Measurements from ENCODE around the gene NUP107. TPM values are rescaled to one million over a fixed set of nuclear protein-coding genes. Genes with fewer than 3 reads are reported as not detected.

The NUP107 gene
- total and polyA plus RNA-seq, 12 donors = 13.1 to 51.6 (median 28.8) TPM

- WGBS, 4 donors = 91 to 100% (median 95%) methylated on average over 7 of the region's 7 CpGs
These were observed 88.4 kb downstream of the NUP107 start for GRCh38 chr12:68775121-68775630.

GRCh38 chr12:68776976-68777610 lies 90.3 kb downstream of the NUP107 start:
- TF ChIP-seq, protein P1, sequence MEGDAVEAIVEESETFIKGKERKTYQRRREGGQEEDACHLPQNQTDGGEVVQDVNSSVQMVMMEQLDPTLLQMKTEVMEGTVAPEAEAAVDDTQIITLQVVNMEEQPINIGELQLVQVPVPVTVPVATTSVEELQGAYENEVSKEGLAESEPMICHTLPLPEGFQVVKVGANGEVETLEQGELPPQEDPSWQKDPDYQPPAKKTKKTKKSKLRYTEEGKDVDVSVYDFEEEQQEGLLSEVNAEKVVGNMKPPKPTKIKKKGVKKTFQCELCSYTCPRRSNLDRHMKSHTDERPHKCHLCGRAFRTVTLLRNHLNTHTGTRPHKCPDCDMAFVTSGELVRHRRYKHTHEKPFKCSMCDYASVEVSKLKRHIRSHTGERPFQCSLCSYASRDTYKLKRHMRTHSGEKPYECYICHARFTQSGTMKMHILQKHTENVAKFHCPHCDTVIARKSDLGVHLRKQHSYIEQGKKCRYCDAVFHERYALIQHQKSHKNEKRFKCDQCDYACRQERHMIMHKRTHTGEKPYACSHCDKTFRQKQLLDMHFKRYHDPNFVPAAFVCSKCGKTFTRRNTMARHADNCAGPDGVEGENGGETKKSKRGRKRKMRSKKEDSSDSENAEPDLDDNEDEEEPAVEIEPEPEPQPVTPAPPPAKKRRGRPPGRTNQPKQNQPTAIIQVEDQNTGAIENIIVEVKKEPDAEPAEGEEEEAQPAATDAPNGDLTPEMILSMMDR (IDR thresholded peaks at IDR 0.05) = no peak
- no peak for TF ChIP-seq POLR2A (IDR thresholded peaks at IDR 0.05)
- H3K36me3 ChIP-seq (replicated peaks in 1 of 2) = no peaks in the 10 kb centered on the region
- no peaks in the 10 kb centered on the region for H3K27me3 ChIP-seq
- H3K9me3 ChIP-seq (replicated peaks in 1 of 3) = no peaks in the 10 kb centered on the region
- no peak overlapping the region for H3K27ac ChIP-seq
- WGBS, 4 donors = 76 to 92% (median 89%) methylated on average over 5 of the region's 5 CpGs
- intact Hi-C loops (cut with DNase I) = no loop called here
- H3K4me1 ChIP-seq (replicated peaks in 1 of 2) = no peaks in the 10 kb centered on the region
- no peak overlapping the region for H3K4me3 ChIP-seq
- no peak for DNase-seq

More at GRCh38 chr12:68775121-68775630, 88.4 kb downstream of the NUP107 start:
- TF ChIP-seq, protein P1 (IDR thresholded peaks at IDR 0.05) = no peak
- H3K4me1 ChIP-seq (replicated peaks in 1 of 2) = no peaks in the 10 kb centered on the region
- no peaks in the 10 kb centered on the region for H3K27me3 ChIP-seq
- H3K36me3 ChIP-seq (replicated peaks in 1 of 2) = no peaks in the 10 kb centered on the region
- H3K27ac ChIP-seq = no peak overlapping the region
- no peak for DNase-seq
- no peaks in the 10 kb centered on the region for H3K9me3 ChIP-seq (replicated peaks in 1 of 3)
- intact Hi-C loops (cut with DNase I) = no loop called here
- H3K4me3 ChIP-seq = no peak overlapping the region

GRCh38 chr12:68779280-68779679 lies 92.5 kb downstream of the NUP107 start:
- peaks cover 0 to under 1% of the 10 kb centered on the region in 2 donors for H3K4me1 ChIP-seq (replicated peaks in 1 of 2)
- no peaks in the 10 kb centered on the region for H3K27me3 ChIP-seq
- no peak overlapping the region for H3K27ac ChIP-seq
- intact Hi-C loops (cut with DNase I) = no loop called here
- TF ChIP-seq POLR2A (IDR thresholded peaks at IDR 0.05) = no peak
- TF ChIP-seq, protein P1 (IDR thresholded peaks at IDR 0.05) = no peak
- no peak for DNase-seq
- H3K36me3 ChIP-seq (replicated peaks in 1 of 2) = no peaks in the 10 kb centered on the region
- no peak overlapping the region for H3K4me3 ChIP-seq
- no peaks in the 10 kb centered on the region for H3K9me3 ChIP-seq (replicated peaks in 1 of 3)

DNA sequence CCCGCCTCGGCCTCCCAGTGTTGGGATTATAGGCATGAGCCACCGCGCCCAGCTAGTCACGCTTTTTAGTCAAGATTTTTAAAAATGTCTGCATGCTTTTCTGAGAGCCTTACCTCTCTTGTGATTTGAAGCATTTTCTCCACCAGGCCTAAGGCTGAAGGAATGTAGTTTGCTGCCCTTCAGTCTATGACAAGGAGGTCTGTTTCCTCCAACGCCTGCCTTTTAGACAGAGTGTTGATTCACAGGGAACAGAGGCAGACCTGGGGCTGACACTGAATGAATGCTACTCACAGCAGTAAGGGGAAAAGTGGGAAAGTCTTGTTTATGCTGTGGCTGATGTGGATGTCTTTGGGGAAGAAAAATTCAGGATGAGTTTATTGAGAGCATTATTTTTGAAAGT lies 94.0 kb downstream of the NUP107 start:
- intact Hi-C loops (cut with DNase I) = no loop called here
- Histone ChIP-seq H3K4me1 (replicated peaks in 1 of 2) (peaks cover 12 to 15% of the 10 kb centered on the region in 2 donors), H3K27ac (no peak overlapping the region), H3K27me3 (no peaks in the 10 kb centered on the region), H3K4me3 (no peak overlapping the region), H3K36me3 (replicated peaks in 1 of 2) (no peaks in the 10 kb centered on the region), H3K9me3 (replicated peaks in 1 of 3) (no peaks in the 10 kb centered on the region)
- no peak for DNase-seq
- WGBS, 4 donors = 92 to 97% (median 96%) methylated on average over 4 to 6 of the region's 6 CpGs
- no peak for TF ChIP-seq POLR2A (IDR thresholded peaks at IDR 0.05)
- TF ChIP-seq, protein P1 (IDR thresholded peaks at IDR 0.05) = no peak

Measured in adrenal gland (tissue), 12 donors.